ENCODE results near the gene SIK1.
"Not testable (repeated sequence)": the region's sequence is repeated elsewhere in the genome, so short reads cannot be mapped to it uniquely, and the experiment has no call there.

The SIK1 gene

GRCh38 chr21:43426404-43427241 is at the start of gene SIK1:
SIK1 (minus strand) TSS chr21:43427131; CDS start chr21:43426178, 953 bp downstream.
- DNase-seq; in situ Hi-C loops (cut with MboI; ENCODE audit: low pct_unique_long_range_greater_than_20kb, low sequenced_read_pairs): not testable (repeated sequence)

GRCh38 chr21:43471597-43472242 is 44.8 kb upstream of the SIK1 start:
- DNase-seq; in situ Hi-C loops (cut with MboI; ENCODE audit: low pct_unique_long_range_greater_than_20kb, low sequenced_read_pairs): not testable (repeated sequence)

GRCh38 chr21:43469719-43470458 is 43.0 kb upstream of the SIK1 start:
- in situ Hi-C loops (cut with MboI; ENCODE audit: low pct_unique_long_range_greater_than_20kb, low sequenced_read_pairs); DNase-seq: not testable (repeated sequence)

- in situ Hi-C loops (cut with MboI; ENCODE audit: low pct_unique_long_range_greater_than_20kb, low sequenced_read_pairs): no loop called here
- DNase-seq: no peak
Observed at GRCh38 chr21:43467785-43468184, 40.9 kb upstream of the SIK1 start.

- in situ Hi-C loops (cut with MboI; ENCODE audit: low pct_unique_long_range_greater_than_20kb, low sequenced_read_pairs); DNase-seq: not testable (repeated sequence)
Observed at GRCh38 chr21:43465159-43465558, 38.2 kb upstream of the SIK1 start.

- DNase-seq; in situ Hi-C loops (cut with MboI; ENCODE audit: low pct_unique_long_range_greater_than_20kb, low sequenced_read_pairs): not testable (repeated sequence)
Observed at GRCh38 chr21:43463498-43464261, 36.7 kb upstream of the SIK1 start.

- DNase-seq; in situ Hi-C loops (cut with MboI; ENCODE audit: low pct_unique_long_range_greater_than_20kb, low sequenced_read_pairs): not testable (repeated sequence)
Observed at GRCh38 chr21:43462932-43463331, 36.0 kb upstream of the SIK1 start.

- DNase-seq; in situ Hi-C loops (cut with MboI; ENCODE audit: low pct_unique_long_range_greater_than_20kb, low sequenced_read_pairs): not testable (repeated sequence)
Observed at GRCh38 chr21:43460475-43460874, 33.5 kb upstream of the SIK1 start.

GRCh38 chr21:43458995-43459394 is 32.1 kb upstream of the SIK1 start:
- in situ Hi-C loops (cut with MboI; ENCODE audit: low pct_unique_long_range_greater_than_20kb, low sequenced_read_pairs); DNase-seq: not testable (repeated sequence)

GRCh38 chr21:43456616-43457314 is 29.8 kb upstream of the SIK1 start:
- DNase-seq; in situ Hi-C loops (cut with MboI; ENCODE audit: low pct_unique_long_range_greater_than_20kb, low sequenced_read_pairs): not testable (repeated sequence)

- DNase-seq; in situ Hi-C loops (cut with MboI; ENCODE audit: low pct_unique_long_range_greater_than_20kb, low sequenced_read_pairs): not testable (repeated sequence)
Observed at GRCh38 chr21:43455717-43456116, 28.8 kb upstream of the SIK1 start.

- in situ Hi-C loops (cut with MboI; ENCODE audit: low pct_unique_long_range_greater_than_20kb, low sequenced_read_pairs); DNase-seq: not testable (repeated sequence)
Observed at GRCh38 chr21:43454176-43454575, 27.2 kb upstream of the SIK1 start.

- DNase-seq; in situ Hi-C loops (cut with MboI; ENCODE audit: low pct_unique_long_range_greater_than_20kb, low sequenced_read_pairs): not testable (repeated sequence)
Observed at GRCh38 chr21:43451850-43452249, 24.9 kb upstream of the SIK1 start.

GRCh38 chr21:43450287-43450686 is 23.4 kb upstream of the SIK1 start:
- not testable (repeated sequence) for DNase-seq

GRCh38 chr21:43447353-43447977 is 20.5 kb upstream of the SIK1 start:
- in situ Hi-C loops (cut with MboI; ENCODE audit: low pct_unique_long_range_greater_than_20kb, low sequenced_read_pairs); DNase-seq: not testable (repeated sequence)

More at GRCh38 chr21:43450287-43450686, 23.4 kb upstream of the SIK1 start:
- in situ Hi-C loops (cut with MboI; ENCODE audit: low pct_unique_long_range_greater_than_20kb, low sequenced_read_pairs): not testable (repeated sequence)

GRCh38 chr21:43446277-43446932 is 19.5 kb upstream of the SIK1 start:
- in situ Hi-C loops (cut with MboI; ENCODE audit: low pct_unique_long_range_greater_than_20kb, low sequenced_read_pairs); DNase-seq: not testable (repeated sequence)

GRCh38 chr21:43444524-43444923 is 17.6 kb upstream of the SIK1 start:
- DNase-seq; in situ Hi-C loops (cut with MboI; ENCODE audit: low pct_unique_long_range_greater_than_20kb, low sequenced_read_pairs): not testable (repeated sequence)

All from KBM-7 (cell line).